NB4 (cell line): ENCODE results near the gene KCNJ4.

Experiments used
- DNase-seq: peaks from one replicate; pipeline ENCODE4 v3.0.0; 2010; ENCODE audit warnings: low read depth
- H3K4me3 ChIP-seq: one replicate; pipeline ENCODE4 v1.5.1; 2011; ENCODE audit warnings: mild to moderate bottlenecking, low read depth, low read length, moderate library complexity
- MYC ChIP-seq: IDR thresholded peaks from 2 replicates; pipeline ENCODE4 v1.6.1; 2011; ENCODE audit warnings: low read depth, low read length
- POLR2A ChIP-seq: IDR thresholded peaks from 2 replicates; pipeline ENCODE4 v1.6.1; 2011; ENCODE audit warnings: mild to moderate bottlenecking; ENCODE audit not compliant: insufficient read length; ENCODE audit errors: extremely low read depth
- TF ChIP-seq, protein P1 (sequence below): IDR thresholded peaks from one replicate; pipeline ENCODE4 v1.5.1; 2012; ENCODE audit warnings: low read depth, low read length
- TF ChIP-seq, protein P2 (sequence below): IDR thresholded peaks from 2 replicates; pipeline ENCODE4 v1.6.1; 2011; ENCODE audit warnings: low read depth, low read length

The KCNJ4 gene

DNA sequence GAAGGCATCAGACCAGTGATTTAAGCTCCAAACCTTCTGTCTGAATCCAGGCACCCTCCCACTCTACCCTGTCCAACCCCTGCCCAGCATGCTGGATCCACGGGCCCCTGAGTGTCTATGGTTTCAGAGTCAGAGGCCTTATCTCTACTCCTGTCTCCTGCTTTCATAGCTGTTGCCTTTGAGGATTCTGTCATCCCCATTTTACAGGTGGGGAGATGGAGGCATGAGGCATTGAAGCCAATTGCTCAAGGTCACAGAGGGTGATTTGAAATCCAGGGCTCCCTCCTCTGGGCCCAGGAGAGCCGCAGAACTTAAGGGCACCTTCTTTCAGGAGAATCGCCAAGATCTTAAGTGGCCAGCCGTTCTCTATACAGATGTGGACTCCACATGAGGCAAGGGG, 3.1 kb downstream of the KCNJ4 start:
- no peak for DNase-seq
- TF ChIP-seq MYC (no peak), POLR2A (no peak)
- TF ChIP-seq, protein P1, sequence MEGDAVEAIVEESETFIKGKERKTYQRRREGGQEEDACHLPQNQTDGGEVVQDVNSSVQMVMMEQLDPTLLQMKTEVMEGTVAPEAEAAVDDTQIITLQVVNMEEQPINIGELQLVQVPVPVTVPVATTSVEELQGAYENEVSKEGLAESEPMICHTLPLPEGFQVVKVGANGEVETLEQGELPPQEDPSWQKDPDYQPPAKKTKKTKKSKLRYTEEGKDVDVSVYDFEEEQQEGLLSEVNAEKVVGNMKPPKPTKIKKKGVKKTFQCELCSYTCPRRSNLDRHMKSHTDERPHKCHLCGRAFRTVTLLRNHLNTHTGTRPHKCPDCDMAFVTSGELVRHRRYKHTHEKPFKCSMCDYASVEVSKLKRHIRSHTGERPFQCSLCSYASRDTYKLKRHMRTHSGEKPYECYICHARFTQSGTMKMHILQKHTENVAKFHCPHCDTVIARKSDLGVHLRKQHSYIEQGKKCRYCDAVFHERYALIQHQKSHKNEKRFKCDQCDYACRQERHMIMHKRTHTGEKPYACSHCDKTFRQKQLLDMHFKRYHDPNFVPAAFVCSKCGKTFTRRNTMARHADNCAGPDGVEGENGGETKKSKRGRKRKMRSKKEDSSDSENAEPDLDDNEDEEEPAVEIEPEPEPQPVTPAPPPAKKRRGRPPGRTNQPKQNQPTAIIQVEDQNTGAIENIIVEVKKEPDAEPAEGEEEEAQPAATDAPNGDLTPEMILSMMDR = no peak
- TF ChIP-seq, protein P2, sequence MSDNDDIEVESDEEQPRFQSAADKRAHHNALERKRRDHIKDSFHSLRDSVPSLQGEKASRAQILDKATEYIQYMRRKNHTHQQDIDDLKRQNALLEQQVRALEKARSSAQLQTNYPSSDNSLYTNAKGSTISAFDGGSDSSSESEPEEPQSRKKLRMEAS = no peak
- H3K4me3 ChIP-seq = no peak overlapping the region

DNA sequence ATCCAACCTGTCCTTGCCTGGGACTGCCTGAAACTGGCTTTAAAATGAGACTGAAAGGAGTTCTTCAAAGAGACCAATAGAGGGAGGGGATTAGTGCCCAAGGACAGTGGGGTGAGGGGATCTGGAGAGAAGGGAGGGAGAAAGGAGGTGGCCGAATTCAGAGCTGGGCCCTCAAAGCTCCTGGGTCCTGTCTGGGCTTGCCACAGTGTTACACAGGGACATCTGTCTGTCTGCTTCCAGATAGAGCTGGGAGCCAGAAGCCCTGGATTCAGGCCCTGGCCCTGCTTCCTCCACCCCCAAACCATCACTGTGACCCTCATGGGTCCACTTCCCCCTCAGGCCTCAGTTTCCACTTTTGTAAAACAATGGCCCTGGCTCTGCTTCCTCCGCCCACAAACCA, 3.6 kb downstream of the KCNJ4 start:
- no peak for DNase-seq

DNA sequence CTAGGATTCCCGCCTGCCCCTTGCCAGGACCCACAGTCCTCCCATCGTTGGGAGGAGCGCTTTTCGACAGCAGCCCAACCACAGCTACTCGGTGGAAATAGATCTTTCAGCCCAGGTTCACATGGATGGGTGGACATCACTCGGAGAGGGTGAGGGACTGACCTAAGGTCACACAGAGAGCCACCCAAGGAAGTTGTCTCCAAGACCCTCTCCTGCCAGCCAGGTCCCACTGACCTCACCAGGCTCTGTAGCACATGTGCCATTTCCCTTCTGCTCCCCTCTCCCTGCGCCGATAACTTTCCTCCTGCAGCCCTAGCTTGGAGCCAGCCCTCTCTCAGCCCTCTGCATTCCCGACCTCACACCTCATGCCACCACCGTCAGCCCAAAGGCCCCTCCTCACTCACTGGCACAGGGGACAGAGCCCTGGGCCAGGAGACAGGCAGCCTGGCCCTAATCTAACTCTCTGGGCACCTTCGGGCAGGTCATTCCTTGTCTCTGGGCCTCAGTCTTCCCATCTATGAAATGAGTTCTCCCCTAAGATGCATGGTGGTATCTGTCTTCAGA, 4.7 kb downstream of the KCNJ4 start:
- DNase-seq = no peak
- no peak for TF ChIP-seq MYC
- TF ChIP-seq, protein P2 = no peak
- TF ChIP-seq POLR2A = no peak
- TF ChIP-seq, protein P1 = no peak
- H3K4me3 ChIP-seq = no peak overlapping the region

More for the DNA sequence above, 3.6 kb downstream of the KCNJ4 start:
- no peak overlapping the region for H3K4me3 ChIP-seq
- TF ChIP-seq MYC (no peak), POLR2A (no peak)
- TF ChIP-seq, protein P2 = no peak
- TF ChIP-seq, protein P1 = no peak

DNA sequence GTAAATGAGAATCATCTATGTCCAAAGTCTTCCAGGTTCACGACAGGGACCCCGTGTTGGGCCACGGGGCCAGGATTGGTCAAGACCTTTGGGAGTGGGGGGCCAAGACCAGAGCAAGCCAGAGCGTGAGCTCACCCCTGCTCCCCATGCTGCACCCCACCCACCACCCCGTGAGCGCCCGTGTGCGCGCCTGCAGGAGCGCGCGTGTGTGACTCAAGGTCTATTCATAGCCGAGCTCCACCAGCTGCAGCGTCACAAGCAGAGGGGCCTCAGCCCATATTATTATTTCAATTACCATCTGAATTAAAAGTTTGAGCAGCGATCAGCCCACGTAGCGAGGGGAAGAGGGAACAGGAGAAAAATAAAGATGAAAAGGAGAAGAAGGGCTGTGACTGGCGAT, 5.2 kb downstream of the KCNJ4 start:
- no peak for TF ChIP-seq POLR2A
- TF ChIP-seq, protein P1 = no peak
- TF ChIP-seq, protein P2 = no peak
- TF ChIP-seq MYC = no peak
- no peak for DNase-seq

DNA sequence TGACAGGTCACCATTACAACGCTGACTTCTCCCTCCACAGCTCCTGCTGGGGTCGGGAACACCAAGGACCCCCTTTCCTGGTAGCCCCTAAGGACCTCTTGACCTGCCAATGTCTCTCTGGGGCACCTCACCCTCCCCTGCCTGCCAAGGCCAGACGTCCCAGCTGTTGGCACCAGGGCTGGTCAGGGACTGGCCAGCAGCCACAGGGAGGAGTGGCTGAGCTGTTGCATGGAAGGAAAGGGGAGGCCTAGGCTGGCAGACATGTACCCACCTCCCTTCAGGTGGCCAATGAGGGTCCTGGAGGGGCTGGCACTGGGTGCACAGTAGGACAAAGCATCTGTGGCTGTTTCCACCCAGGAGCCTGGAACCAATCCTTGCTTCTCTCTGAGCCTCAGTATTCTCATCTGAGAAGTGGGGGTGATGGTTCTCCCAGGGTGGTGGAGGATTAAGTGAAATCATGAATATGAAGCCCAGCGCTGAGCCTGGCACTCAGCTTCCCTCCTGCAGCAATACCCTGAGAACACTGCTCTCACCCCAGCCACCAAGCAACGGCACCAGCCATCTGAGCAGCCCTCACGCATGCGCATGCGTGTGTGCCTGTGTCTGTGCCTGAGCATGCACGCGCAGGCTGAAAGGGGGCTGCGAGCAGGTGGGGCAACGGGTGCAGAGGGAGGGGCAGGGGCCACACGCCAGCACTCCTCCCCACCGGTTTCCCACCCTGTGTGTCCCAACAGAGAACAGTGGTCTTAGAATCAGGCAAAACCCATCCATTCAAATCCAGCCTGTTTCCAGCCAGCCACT, 5.9 kb downstream of the KCNJ4 start:
- TF ChIP-seq, protein P1 = no peak
- TF ChIP-seq POLR2A (no peak), MYC (no peak)
- TF ChIP-seq, protein P2 = no peak
- DNase-seq = no peak
- H3K4me3 ChIP-seq = no peak overlapping the region

More for the DNA sequence above, 5.2 kb downstream of the KCNJ4 start:
- H3K4me3 ChIP-seq = no peak overlapping the region
